Ishikawa (cell line): ENCODE results near the gene THSD4.
A peak's percentile ranks its signal among the peaks of the same experiment; 100 is the strongest.

Experiments
- CEBPB ChIP-seq: IDR thresholded peaks from 2 replicates; pipeline ENCODE4 v1.6.1; 2012
- CREB1 ChIP-seq: IDR thresholded peaks from 2 replicates; pipeline ENCODE4 v1.6.1; 2012; ENCODE audit warnings: low read depth
- EGR1 ChIP-seq: IDR thresholded peaks from 2 replicates; pipeline ENCODE4 v1.6.1; 2012
- EP300 ChIP-seq: IDR thresholded peaks from 2 replicates; pipeline ENCODE4 v1.6.1; 2012; ENCODE audit warnings: borderline replicate concordance
- FOXM1 ChIP-seq: IDR thresholded peaks from 2 replicates; pipeline ENCODE4 v1.6.1; 2012; ENCODE audit warnings: low read depth, borderline replicate concordance
- MAX ChIP-seq: IDR thresholded peaks from 2 replicates; pipeline ENCODE4 v1.6.1; 2012
- NFIC ChIP-seq: IDR thresholded peaks from 2 replicates; pipeline ENCODE4 v1.6.1; 2012
- RAD21 ChIP-seq: IDR thresholded peaks from 2 replicates; pipeline ENCODE4 v1.6.1; 2012; ENCODE audit warnings: low read depth
- REST ChIP-seq: IDR thresholded peaks from 2 replicates; pipeline ENCODE4 v1.6.1; 2012; ENCODE audit warnings: low read depth, mild to moderate bottlenecking
- TAF1 ChIP-seq: IDR thresholded peaks from 2 replicates; pipeline ENCODE4 v1.6.1; 2012; ENCODE audit warnings: low read depth, mild to moderate bottlenecking
- TCF12 ChIP-seq: IDR thresholded peaks from 2 replicates; pipeline ENCODE4 v1.6.1; 2012; ENCODE audit warnings: low read depth
- TEAD4 ChIP-seq: IDR thresholded peaks from 2 replicates; pipeline ENCODE4 v1.6.1; 2012
- USF1 ChIP-seq: IDR thresholded peaks from 2 replicates; pipeline ENCODE4 v1.6.1; 2012
- YY1 ChIP-seq: IDR thresholded peaks from 2 replicates; pipeline ENCODE4 v1.6.1; 2012; ENCODE audit warnings: low read depth
- ZBTB7A ChIP-seq: IDR thresholded peaks from 2 replicates; pipeline ENCODE4 v1.6.1; 2012; ENCODE audit warnings: low read depth

The THSD4 gene

GRCh38 chr15:71508081-71508682 lies 392.9 kb downstream of the THSD4 start:
- TF ChIP-seq TAF1: no peak
- TF ChIP-seq TCF12: no peak
- no peak for TF ChIP-seq TEAD4
- TF ChIP-seq RAD21: no peak
- TF ChIP-seq CEBPB: no peak
- TF ChIP-seq ZBTB7A: no peak
- no peak for TF ChIP-seq CREB1
- TF ChIP-seq EP300: no peak
- TF ChIP-seq USF1: no peak
- TF ChIP-seq MAX: no peak
- TF ChIP-seq EGR1: no peak
- no peak for TF ChIP-seq YY1
- no peak for TF ChIP-seq NFIC

GRCh38 chr15:71509139-71509538 lies 393.9 kb downstream of the THSD4 start:
- TF ChIP-seq YY1: no peak
- TF ChIP-seq USF1: no peak
- TF ChIP-seq RAD21: no peak
- no peak for TF ChIP-seq ZBTB7A
- no peak for TF ChIP-seq EP300
- TF ChIP-seq TCF12: no peak
- no peak for TF ChIP-seq MAX
- no peak for TF ChIP-seq FOXM1
- TF ChIP-seq NFIC: no peak
- no peak for TF ChIP-seq CREB1
- no peak for TF ChIP-seq TAF1
- TF ChIP-seq TEAD4: no peak
- no peak for TF ChIP-seq CEBPB
- no peak for TF ChIP-seq REST
- no peak for TF ChIP-seq EGR1

- TF ChIP-seq CREB1 (no peak), MAX (no peak), REST (no peak), TCF12 (no peak), USF1 (no peak), YY1 (no peak), EGR1 (no peak), ZBTB7A (no peak), NFIC (no peak), CEBPB (no peak), TEAD4 (no peak), FOXM1 (no peak)
Measured at GRCh38 chr15:71510763-71511162, 395.5 kb downstream of the THSD4 start.

- TF ChIP-seq TEAD4: 0 out of 2 replicates have a peak, but pooled peaks have one; percentile 33
- TF ChIP-seq NFIC: 0 out of 2 replicates have a peak, but pooled peaks have one; percentile 9
- no peak for TF ChIP-seq ZBTB7A
Measured at GRCh38 chr15:71511796-71512681, 396.8 kb downstream of the THSD4 start.

GRCh38 chr15:71512682-71513006 lies 397.4 kb downstream of the THSD4 start:
- no peak for TF ChIP-seq EGR1
